ENCODE data around the gene KLF17.

Gene KLF17

GRCh38 chr1:44076066-44076465, 42.6 kb upstream of the KLF17 start:
- TF ChIP-seq CTCF (IDR thresholded peaks at IDR 0.05; ENCODE audit: low read depth, low read length): no peak
- H3K4me3 ChIP-seq (replicated peaks in 1 of 2; ENCODE audit: low read depth in 2 of 2, low read length in 2 of 2): no peak overlapping the region
- peak; percentile 41 to 60 for DNase-seq (ENCODE audit: low read depth in 2 of 2)

GRCh38 chr1:44077421-44077820, 41.2 kb upstream of the KLF17 start:
- H3K4me3 ChIP-seq (replicated peaks in 1 of 2; ENCODE audit: low read depth in 2 of 2, low read length in 2 of 2): no peak overlapping the region
- DNase-seq (ENCODE audit: low read depth in 2 of 2): peak in 1 of 2 donors; percentile 52
- no peak for TF ChIP-seq CTCF (IDR thresholded peaks at IDR 0.05; ENCODE audit: low read depth, low read length)

- no peak for DNase-seq (ENCODE audit: low read depth in 2 of 2)
- no peak for TF ChIP-seq CTCF (IDR thresholded peaks at IDR 0.05; ENCODE audit: low read depth, low read length)
- H3K4me3 ChIP-seq (replicated peaks in 1 of 2; ENCODE audit: low read depth in 2 of 2, low read length in 2 of 2): no peak overlapping the region
These were observed 40.5 kb upstream of the KLF17 start for GRCh38 chr1:44078104-44078503.

GRCh38 chr1:44079566-44079965, 39.1 kb upstream of the KLF17 start:
- no peak for TF ChIP-seq CTCF (IDR thresholded peaks at IDR 0.05; ENCODE audit: low read depth, low read length)

GRCh38 chr1:44084998-44085675, 33.5 kb upstream of the KLF17 start:
- no peak for TF ChIP-seq CTCF (IDR thresholded peaks at IDR 0.05; ENCODE audit: low read depth, low read length)
- H3K4me3 ChIP-seq (replicated peaks in 1 of 2; ENCODE audit: low read depth in 2 of 2, low read length in 2 of 2): no peak overlapping the region
- peak; percentile 87 to 93 for DNase-seq (ENCODE audit: low read depth in 2 of 2)

More at GRCh38 chr1:44079566-44079965, 39.1 kb upstream of the KLF17 start:
- DNase-seq (ENCODE audit: low read depth in 2 of 2): no peak
- no peak overlapping the region for H3K4me3 ChIP-seq (replicated peaks in 1 of 2; ENCODE audit: low read depth in 2 of 2, low read length in 2 of 2)

DNA sequence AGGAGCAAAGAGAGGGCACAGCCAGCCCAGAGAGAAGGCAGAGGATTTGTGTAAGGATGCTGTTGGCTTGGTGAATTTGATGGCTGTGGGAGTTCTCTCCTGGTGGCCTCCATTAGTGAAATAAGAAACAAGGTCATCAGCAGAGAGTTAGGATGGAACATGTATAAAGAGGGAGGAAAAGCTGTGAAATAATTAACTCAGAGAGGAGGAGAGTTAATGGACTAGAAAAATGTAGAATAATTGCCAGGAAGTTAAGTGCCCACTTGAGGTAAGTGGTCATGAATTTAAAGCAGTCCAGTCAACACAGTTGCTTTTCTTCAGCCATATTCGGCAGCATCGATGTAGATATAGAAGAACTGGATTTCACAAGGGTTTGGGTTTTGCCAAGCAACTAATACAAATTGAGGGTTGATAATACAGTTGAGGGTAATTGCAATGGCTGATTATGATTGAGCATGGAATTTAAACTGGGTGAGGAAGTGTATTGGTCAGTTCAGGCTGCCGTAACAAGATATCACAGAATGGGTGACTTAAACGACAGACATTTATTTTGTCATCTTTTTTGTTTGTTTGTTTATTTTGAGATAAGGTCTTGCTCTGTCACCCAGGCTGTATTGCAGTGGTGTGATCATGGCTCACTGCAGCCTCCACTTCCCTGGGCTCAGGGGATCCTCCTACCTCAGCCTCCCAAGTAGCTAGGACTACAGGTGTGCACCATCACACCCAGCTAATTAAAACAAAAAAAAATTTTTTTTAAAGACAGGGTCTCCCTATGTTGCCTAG, 31.7 kb upstream of the KLF17 start:
- no peak for TF ChIP-seq CTCF (IDR thresholded peaks at IDR 0.05; ENCODE audit: low read depth, low read length)
- no peak for DNase-seq (ENCODE audit: low read depth in 2 of 2)

More for the DNA sequence above, 31.7 kb upstream of the KLF17 start:
- no peak overlapping the region for H3K4me3 ChIP-seq (replicated peaks in 1 of 2; ENCODE audit: low read depth in 2 of 2, low read length in 2 of 2)

All from cardiac fibroblast (primary cell).